Mesendoderm (in vitro differentiated cells): ENCODE data around the gene STKLD1.

Experiments
- DNase-seq: peaks from one replicate; pipeline ENCODE4 v3.0.0; 2013
- H2AK5ac ChIP-seq: 2 replicates; pipeline ENCODE4 v1.6.1; 2013; ENCODE audit warnings: low read length, inconsistent platforms
- H2BK120ac ChIP-seq: 2 replicates; pipeline ENCODE4 v1.6.1; 2013; ENCODE audit warnings: low read depth, mild to moderate bottlenecking, low read length, moderate library complexity, mixed read lengths
- H2BK15ac ChIP-seq: replicated peaks from 2 replicates; pipeline ENCODE4 v1.6.1; 2013; ENCODE audit warnings: low read depth, mild to moderate bottlenecking, moderate library complexity
- H2BK5ac ChIP-seq: 2 replicates; pipeline ENCODE4 v1.6.1; 2013; ENCODE audit warnings: low read length, inconsistent platforms
- H3K18ac ChIP-seq: 2 replicates; pipeline ENCODE4 v1.6.1; 2013; ENCODE audit warnings: mild to moderate bottlenecking, low read length, mixed read lengths
- H3K23ac ChIP-seq: one replicate; pipeline ENCODE4 v1.6.1; 2013; ENCODE audit warnings: low read length
- H3K27ac ChIP-seq: 2 replicates; pipeline ENCODE4 v1.5.1; 2013; ENCODE audit warnings: low read depth, mild to moderate bottlenecking, inconsistent platforms, low read length, moderate library complexity
- H3K27me3 ChIP-seq: 2 replicates; pipeline ENCODE4 v1.6.1; 2013; ENCODE audit warnings: low read length, control low read depth, mild to moderate bottlenecking, inconsistent platforms; ENCODE audit not compliant: insufficient read depth, poor library complexity
- H3K36me3 ChIP-seq: 2 replicates; pipeline ENCODE4 v1.6.1; 2013; ENCODE audit warnings: low read length, inconsistent platforms; ENCODE audit not compliant: control insufficient read depth, insufficient read depth
- H3K4ac ChIP-seq: one replicate; pipeline ENCODE4 v1.6.1; 2013; ENCODE audit warnings: low read depth, mild to moderate bottlenecking, low read length, moderate library complexity
- H3K4me1 ChIP-seq: 2 replicates; pipeline ENCODE4 v1.6.1; 2013; ENCODE audit warnings: low read depth, low read length, inconsistent platforms; ENCODE audit not compliant: control insufficient read depth
- H3K4me2 ChIP-seq: 2 replicates; pipeline ENCODE4 v1.6.1; 2013; ENCODE audit warnings: low read length
- H3K4me3 ChIP-seq: 2 replicates; pipeline ENCODE4 v1.5.1; 2013; ENCODE audit warnings: mild to moderate bottlenecking, low read length
- H3K56ac ChIP-seq: one replicate; pipeline ENCODE4 v1.6.1; 2013; ENCODE audit warnings: low read length
- H3K79me1 ChIP-seq: 2 replicates; pipeline ENCODE4 v1.6.1; 2013; ENCODE audit warnings: low read length, inconsistent platforms
- H3K79me2 ChIP-seq: 2 replicates; pipeline ENCODE4 v1.6.1; 2013; ENCODE audit warnings: mild to moderate bottlenecking, low read length; ENCODE audit not compliant: control insufficient read depth, insufficient read depth
- H3K9ac ChIP-seq: 2 replicates; pipeline ENCODE4 v1.6.1; 2013; ENCODE audit warnings: low read length, inconsistent platforms
- H4K5ac ChIP-seq: one replicate; pipeline ENCODE4 v1.6.1; 2013; ENCODE audit warnings: low read length
- H4K8ac ChIP-seq: one replicate; pipeline ENCODE4 v1.6.1; 2013; ENCODE audit warnings: low read depth, mild to moderate bottlenecking, control low read depth, low read length, moderate library complexity
- whole genome bisulfite sequencing: extraction: QIAGEN DNeasy Blood & Tissue Kit; methylation state at CpG from one replicate; pipeline ENCODE4 v1.1.7; 2013; ENCODE audit warnings: low lambda C conversion rate, missing lambda C conversion rate; ENCODE audit not compliant: insufficient coverage; ENCODE audit errors: extremely low coverage; 5-methylcytosine and 5-hydroxymethylcytosine counted together

STKLD1 gene

DNA sequence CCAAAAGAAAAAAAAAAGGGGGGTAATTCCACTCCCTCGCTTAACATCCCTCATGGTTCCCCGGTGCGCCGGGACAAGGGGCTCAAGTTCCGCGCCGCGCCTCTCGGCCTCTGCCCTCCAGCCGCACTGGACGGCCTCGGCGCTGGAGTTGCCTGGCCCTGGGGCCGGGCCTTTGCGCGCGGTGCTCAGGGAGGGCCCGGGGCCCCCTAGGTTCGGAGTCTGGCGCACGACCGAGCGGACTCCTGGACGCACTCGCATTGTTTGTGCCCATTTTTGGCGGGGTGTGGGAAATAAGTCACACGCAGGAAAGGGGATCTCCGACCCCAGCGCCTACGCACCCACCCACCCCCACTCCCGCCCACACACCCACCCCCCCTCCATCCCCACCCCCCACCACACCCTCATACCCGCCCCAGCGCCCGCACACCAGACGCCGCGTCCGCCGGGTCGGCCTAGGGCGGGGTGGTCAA, 28.6 kb upstream of the STKLD1 start:
- H2BK5ac ChIP-seq = peak overlapping the region; percentile 31
- no peak overlapping the region for H2BK15ac ChIP-seq
- no CpG with 5 or more reads among the region's 41 CpGs for WGBS
- peak overlapping the region; percentile 54 for H3K27ac ChIP-seq
- H2AK5ac ChIP-seq = no peak overlapping the region
- H3K23ac ChIP-seq = peak overlapping the region; percentile 76
- H3K9ac ChIP-seq = peak overlapping the region; percentile 90
- no peak overlapping the region for H4K5ac ChIP-seq
- H3K27me3 ChIP-seq = no peaks in the 10 kb centered on the region
- H3K79me1 ChIP-seq = peaks cover 29% of the 10 kb centered on the region
- H3K56ac ChIP-seq = peak overlapping the region; percentile 96
- H3K4me1 ChIP-seq = no peaks in the 10 kb centered on the region
- peak overlapping the region; percentile 29 for H3K4me2 ChIP-seq
- H3K36me3 ChIP-seq = peaks cover 30% of the 10 kb centered on the region
- H3K79me2 ChIP-seq = peaks cover 43% of the 10 kb centered on the region
- peak overlapping the region; percentile 82 for H3K4ac ChIP-seq
- H2BK120ac ChIP-seq = peak overlapping the region; percentile 40
- DNase-seq = peak; percentile 50
- H3K18ac ChIP-seq = peak overlapping the region; percentile 93
- H4K8ac ChIP-seq = no peak overlapping the region
- peak overlapping the region; percentile 90 for H3K4me3 ChIP-seq

DNA sequence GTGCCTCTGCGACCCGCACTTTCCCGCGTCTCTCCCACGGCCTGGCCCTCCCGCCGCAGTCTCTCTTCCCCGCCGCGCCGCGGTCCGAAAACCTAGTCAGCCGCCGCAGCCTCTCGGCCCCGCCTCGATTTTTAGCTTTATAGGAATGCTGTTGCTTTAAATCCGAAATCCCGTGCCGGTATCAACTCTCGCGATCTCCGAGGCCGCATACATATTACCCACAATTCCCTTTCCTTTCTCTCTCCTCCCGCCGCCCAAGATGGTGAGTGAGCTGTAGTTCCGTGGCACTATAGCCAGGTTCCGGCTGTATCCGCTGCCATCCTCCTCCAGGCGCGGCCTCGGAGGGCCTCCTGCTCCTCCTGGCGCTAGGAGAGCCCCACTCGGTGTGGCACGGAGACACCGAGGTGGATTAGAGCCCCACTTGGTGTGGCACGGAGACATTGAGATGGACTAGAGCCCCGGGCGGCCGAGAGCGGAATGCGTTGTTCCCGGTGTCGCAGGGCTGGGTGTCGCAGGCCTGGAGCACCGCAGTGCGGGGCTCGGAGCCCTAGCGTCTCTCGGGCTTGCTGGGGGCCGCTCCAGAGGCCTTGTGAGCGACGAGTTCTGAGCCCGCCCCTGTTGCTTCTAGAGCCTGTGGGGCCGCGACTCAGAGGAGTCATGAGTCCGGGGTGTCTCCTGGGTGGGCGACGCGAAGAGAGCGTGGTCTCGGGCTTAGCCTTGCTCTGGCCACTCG, 28.0 kb upstream of the STKLD1 start, which contains the start of the genes MED22 and RPL7A:
TSS of gene MED22 (minus strand) at position 147 of the 733 bp plus-strand sequence. CDS start 1,469 bp downstream, outside the sequence.
TSS of gene RPL7A (plus strand) at position 234 of the 733 bp plus-strand sequence. CDS start at position 260, 26 bp downstream.
- peak within 1 kb of the TSS; percentile 96 for H3K18ac ChIP-seq
- H4K5ac ChIP-seq = peak within 1 kb of the TSS; percentile 52
- H2BK5ac ChIP-seq = peak within 1 kb of the TSS; percentile 93
- peaks cover 43% of the 10 kb centered on the region for H3K79me2 ChIP-seq
- no peak within 1 kb of the TSS for H2BK15ac ChIP-seq
- peak within 1 kb of the TSS; percentile 97 for H3K23ac ChIP-seq
- no peaks in the 10 kb centered on the region for H3K4me1 ChIP-seq
- peak; percentile 98 for DNase-seq
- no peak within 1 kb of the TSS for H4K8ac ChIP-seq
- peak within 1 kb of the TSS; percentile 82 for H2AK5ac ChIP-seq
- H3K27ac ChIP-seq = peak within 1 kb of the TSS; percentile 87
- H3K4ac ChIP-seq = peak within 1 kb of the TSS; percentile 82
- no CpG with 5 or more reads among the region's 64 CpGs for WGBS
- peak within 1 kb of the TSS; percentile 40 for H2BK120ac ChIP-seq
- H3K56ac ChIP-seq = peak within 1 kb of the TSS; percentile 99
- H3K4me2 ChIP-seq = peak within 1 kb of the TSS; percentile 99
- peak within 1 kb of the TSS; percentile 95 for H3K4me3 ChIP-seq
- H3K27me3 ChIP-seq = no peaks in the 10 kb centered on the region
- H3K36me3 ChIP-seq = peaks cover 30% of the 10 kb centered on the region
- H3K9ac ChIP-seq = peak within 1 kb of the TSS; percentile 99
- H3K79me1 ChIP-seq = peaks cover 29% of the 10 kb centered on the region

DNA sequence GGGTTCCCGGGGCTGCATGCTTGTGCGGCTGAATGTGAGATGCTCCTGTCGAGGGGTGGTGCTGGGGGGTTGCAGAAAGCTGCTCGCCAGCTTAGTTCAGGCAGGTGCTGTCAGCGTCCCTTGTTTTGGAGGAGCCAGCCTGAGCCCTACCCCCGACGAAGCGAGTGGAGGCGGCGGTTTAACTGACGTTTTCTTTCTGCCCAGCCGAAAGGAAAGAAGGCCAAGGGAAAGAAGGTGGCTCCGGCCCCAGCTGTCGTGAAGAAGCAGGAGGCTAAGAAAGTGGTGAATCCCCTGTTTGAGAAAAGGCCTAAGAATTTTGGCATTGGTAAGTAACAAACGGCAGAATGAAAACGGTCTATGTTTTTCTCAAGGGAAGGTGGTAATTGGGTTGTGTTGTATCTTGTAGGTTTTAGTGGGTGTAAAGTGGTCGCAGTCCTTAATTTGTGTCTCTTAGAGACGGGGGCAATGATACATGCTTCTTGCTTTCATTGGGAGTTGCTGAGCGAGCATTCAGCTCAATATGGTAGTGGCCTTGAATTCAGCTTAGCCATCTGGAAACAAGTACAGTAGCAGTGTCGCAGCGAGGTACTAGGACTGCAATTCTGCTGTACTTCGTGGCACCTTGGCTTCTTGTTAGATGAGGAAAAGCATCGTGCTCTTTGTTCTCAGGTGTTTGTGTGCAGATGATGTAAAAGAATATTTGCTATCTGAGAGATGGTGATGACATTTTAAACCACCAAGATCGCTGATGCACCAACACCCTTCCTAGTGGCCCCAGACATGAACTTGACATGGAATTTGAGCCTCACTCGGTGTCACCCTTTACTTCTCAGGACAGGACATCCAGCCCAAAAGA, 27.2 kb upstream of the STKLD1 start:
- peak overlapping the region; percentile 99 for H3K4me2 ChIP-seq
- H4K8ac ChIP-seq = no peak overlapping the region
- H2BK5ac ChIP-seq = peak overlapping the region; percentile 93
- H2AK5ac ChIP-seq = peak overlapping the region; percentile 82
- peaks cover 29% of the 10 kb centered on the region for H3K79me1 ChIP-seq
- peak overlapping the region; percentile 70 for H3K4ac ChIP-seq
- peak overlapping the region; percentile 96 for H3K18ac ChIP-seq
- H4K5ac ChIP-seq = no peak overlapping the region
- DNase-seq = no peak
- peak overlapping the region; percentile 99 for H3K56ac ChIP-seq
- H3K4me1 ChIP-seq = no peaks in the 10 kb centered on the region
- H3K27ac ChIP-seq = peak overlapping the region; percentile 87
- H3K23ac ChIP-seq = peak overlapping the region; percentile 97
- peak overlapping the region; percentile 99 for H3K9ac ChIP-seq
- H3K27me3 ChIP-seq = no peaks in the 10 kb centered on the region
- no CpG with 5 or more reads among the region's 25 CpGs for WGBS
- no peak overlapping the region for H2BK15ac ChIP-seq
- H2BK120ac ChIP-seq = peak overlapping the region; percentile 7
- peak overlapping the region; percentile 95 for H3K4me3 ChIP-seq
- peaks cover 27% of the 10 kb centered on the region for H3K36me3 ChIP-seq
- H3K79me2 ChIP-seq = peaks cover 43% of the 10 kb centered on the region

DNA sequence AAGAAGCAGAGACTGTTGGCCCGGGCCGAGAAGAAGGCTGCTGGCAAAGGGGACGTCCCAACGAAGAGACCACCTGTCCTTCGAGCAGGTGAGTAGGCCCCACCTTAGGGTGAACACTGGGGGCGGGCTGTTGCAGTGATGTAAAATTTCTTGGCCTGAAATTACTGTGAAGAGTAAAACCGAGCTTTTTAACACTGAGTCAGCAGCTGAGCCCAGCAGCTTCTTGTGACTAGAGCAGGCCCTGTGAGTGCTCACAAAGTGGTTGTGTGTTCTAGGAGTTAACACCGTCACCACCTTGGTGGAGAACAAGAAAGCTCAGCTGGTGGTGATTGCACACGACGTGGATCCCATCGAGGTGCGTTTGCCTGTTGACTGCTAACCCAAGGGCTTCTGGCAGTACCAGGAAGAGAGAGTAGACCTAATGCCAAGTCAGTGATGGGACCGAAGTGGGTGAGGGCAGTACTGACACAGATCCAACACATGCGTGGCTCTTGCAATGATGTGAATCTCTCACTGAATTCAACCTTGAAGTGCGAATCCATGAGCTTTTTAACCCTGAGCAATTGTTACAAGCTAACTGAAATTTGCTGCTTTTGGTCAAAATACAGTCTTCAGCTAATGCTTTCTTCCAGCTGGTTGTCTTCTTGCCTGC, 26.1 kb upstream of the STKLD1 start:
- Histone ChIP-seq H3K79me2 (peaks cover 43% of the 10 kb centered on the region), H3K27ac (no peak overlapping the region), H3K4me1 (no peaks in the 10 kb centered on the region), H3K36me3 (peaks cover 24% of the 10 kb centered on the region), H2AK5ac (no peak overlapping the region), H3K4ac (no peak overlapping the region), H3K4me3 (no peak overlapping the region), H3K79me1 (peaks cover 26% of the 10 kb centered on the region), H3K27me3 (no peaks in the 10 kb centered on the region), H2BK15ac (no peak overlapping the region), H3K56ac (peak overlapping the region; percentile 99), H2BK120ac (no peak overlapping the region), H3K18ac (no peak overlapping the region), H4K5ac (no peak overlapping the region), H3K9ac (peak overlapping the region; percentile 99), H4K8ac (no peak overlapping the region), H2BK5ac (no peak overlapping the region), H3K23ac (no peak overlapping the region), H3K4me2 (peak overlapping the region; percentile 99)
- WGBS = no CpG with 5 or more reads among the region's 15 CpGs
- no peak for DNase-seq

DNA sequence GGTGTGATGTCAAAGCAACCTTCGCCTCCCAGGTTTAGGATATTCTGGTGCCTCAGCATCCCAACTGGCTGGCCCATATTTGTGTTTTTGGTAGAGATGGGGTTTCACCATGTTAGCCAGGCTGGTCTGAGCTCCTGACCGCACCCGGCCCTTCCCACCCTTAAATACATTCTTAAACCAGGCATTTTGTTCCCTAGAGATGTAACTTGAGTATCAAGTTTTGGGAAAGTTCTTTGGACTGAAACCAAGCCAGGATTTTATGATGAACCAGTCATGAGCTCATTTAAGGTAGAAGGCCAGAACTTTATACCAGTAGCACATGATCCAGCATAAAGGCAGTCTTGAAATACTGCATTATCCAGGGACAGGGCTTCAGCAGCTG, 24.6 kb upstream of the STKLD1 start:
- Histone ChIP-seq H2BK15ac (no peak overlapping the region), H3K4me1 (no peaks in the 10 kb centered on the region)
- no peak for DNase-seq

More for the DNA sequence above, 24.6 kb upstream of the STKLD1 start:
- no peak overlapping the region for H3K4me2 ChIP-seq
- H2BK120ac ChIP-seq = no peak overlapping the region
- no peak overlapping the region for H3K23ac ChIP-seq
- H2BK5ac ChIP-seq = no peak overlapping the region
- H3K79me1 ChIP-seq = peaks cover 13% of the 10 kb centered on the region
- no peak overlapping the region for H3K9ac ChIP-seq
- H3K4me3 ChIP-seq = no peak overlapping the region
- H2AK5ac ChIP-seq = no peak overlapping the region
- peaks cover 21% of the 10 kb centered on the region for H3K36me3 ChIP-seq
- no peak overlapping the region for H3K4ac ChIP-seq
- no peak overlapping the region for H3K56ac ChIP-seq
- no peak overlapping the region for H3K27ac ChIP-seq
- H3K18ac ChIP-seq = no peak overlapping the region
- peaks cover 34% of the 10 kb centered on the region for H3K79me2 ChIP-seq
- no peaks in the 10 kb centered on the region for H3K27me3 ChIP-seq
- WGBS = no CpG with 5 or more reads among the region's 3 CpGs
- no peak overlapping the region for H4K8ac ChIP-seq
- H4K5ac ChIP-seq = no peak overlapping the region
